Motor neuron (in vitro differentiated cells): Measurements from ENCODE around the gene SCPEP1. TPM values are rescaled to one million over a fixed set of nuclear protein-coding genes. Genes with fewer than 3 reads are reported as not detected.
"Not testable (repeated sequence)": the region's sequence is repeated elsewhere in the genome, so short reads cannot be mapped to it uniquely, and the experiment has no call there.

Source experiments
- ATAC-seq, 8 experiments: fragments of 200-7000 bp; cut with Tn5 transposase; replicated peaks in 6 of 8; 2 replicates each; pipeline ENCODE4 v1.8.0; 2021; ENCODE audit warnings: mild to moderate bottlenecking in 8 of 8, moderate library complexity in 8 of 8
- H3K27ac ChIP-seq, 2 donors: fragments of 250-450 bp; sonication (Bioruptor Pico); 2 replicates each; pipeline ENCODE4 v1.9.0; 2021; ENCODE audit warnings: antibody characterized with exemption in 2 of 2, mild to moderate bottlenecking in 2 of 2, moderate library complexity in 1 of 2
- H3K4me1 ChIP-seq, 2 donors: fragments of 250-450 bp; sonication (Bioruptor Pico); replicated peaks in 1 of 2; 2 replicates each; pipeline ENCODE4 v1.6.1; 2021; ENCODE audit warnings: antibody characterized with exemption in 2 of 2, mild to moderate bottlenecking in 2 of 2, moderate library complexity in 1 of 2
- H3K4me3 ChIP-seq, 5 donors: fragments of 250-450 bp; sonication (Bioruptor Pico); 2 replicates each; pipeline ENCODE4 v1.9.0; 2021; ENCODE audit warnings: antibody characterized with exemption in 5 of 5, mild to moderate bottlenecking in 5 of 5, moderate library complexity in 4 of 5
- WGBS, 10 experiments: fragments of 450-650 bp; shearing (Covaris generic); methylation state at CpG; one replicate each; pipeline ENCODE4 v1.0.0; 2022; 5-methylcytosine and 5-hydroxymethylcytosine counted together
- in situ Hi-C, 9 experiments: fragments of 400-800 bp; cut with MboI; loops; one replicate each; pipeline ENCODE4 v1.15.0; 2021; ENCODE audit warnings: low sequenced_read_pairs in 9 of 9, low pct_unique_long_range_greater_than_20kb in 2 of 9; ENCODE audit not compliant: unreplicated experiment in 9 of 9
- total RNA-seq, 8 experiments: library from RNA; unstranded; fragments of 300-600 nt; gene quantifications; 2 replicates each; pipeline versions ENCODE4 v1.2.3 to v1.2.4, GENCODE V29; 2022

Gene SCPEP1
- total RNA-seq, 8 experiments from 2014 or later = 6.6 to 132 (median 12.9) TPM

GRCh38 chr17:56972111-56972730 lies 5.7 kb upstream of the SCPEP1 start:
- 19 to 85% (median 51%) methylated on average over 2 to 7 of the region's 7 CpGs; no CpG with 5 or more reads in 1 of the 10 experiments for WGBS, 10 experiments
- in situ Hi-C loops = no loop called here
- ATAC-seq = no peak
- H3K27ac ChIP-seq = no peak overlapping the region
- H3K4me3 ChIP-seq = no peak overlapping the region
- H3K4me1 ChIP-seq = peaks cover 0 to 3% of the 10 kb centered on the region in 2 donors

GRCh38 chr17:56973520-56973919 lies 4.4 kb upstream of the SCPEP1 start:
- WGBS, 10 experiments = 55 to 90% (median 83%) methylated on average over 1 to 7 of the region's 7 CpGs; no CpG with 5 or more reads in 1 of the 10 experiments
- no peak for ATAC-seq
- Histone ChIP-seq H3K4me3 (no peak overlapping the region), H3K4me1 (peaks cover 0 to 3% of the 10 kb centered on the region in 2 donors), H3K27ac (no peak overlapping the region)
- in situ Hi-C loops = no loop called here

DNA sequence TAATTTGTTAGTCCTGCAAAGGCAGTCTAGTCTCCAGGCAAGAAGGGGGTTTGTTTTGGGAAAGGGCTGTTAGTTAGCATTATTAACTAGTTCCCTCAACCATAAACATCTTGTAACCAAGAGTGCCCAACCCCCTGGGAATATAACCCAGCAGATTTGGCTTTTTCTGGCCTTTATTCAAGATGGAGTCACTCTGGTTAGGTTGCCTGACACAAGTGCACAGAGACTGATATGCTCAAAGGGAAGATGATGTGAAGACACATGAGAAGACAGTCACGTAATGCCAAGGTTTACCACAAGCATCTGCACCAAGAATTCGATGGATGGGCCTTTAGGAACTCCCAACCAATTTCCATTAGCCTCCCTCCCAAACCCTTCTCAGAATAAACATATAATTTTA lies 3.9 kb upstream of the SCPEP1 start:
- ATAC-seq = no peak
- no peak overlapping the region for H3K4me3 ChIP-seq
- H3K27ac ChIP-seq = no peak overlapping the region
- in situ Hi-C loops = no loop called here
- peaks cover 3 to 4% of the 10 kb centered on the region in 2 donors for H3K4me1 ChIP-seq
- 20 to 90% (median 83%) methylated on average over 1 to 2 of the region's 2 CpGs; no CpG with 5 or more reads in 3 of the 10 experiments for WGBS, 10 experiments

DNA sequence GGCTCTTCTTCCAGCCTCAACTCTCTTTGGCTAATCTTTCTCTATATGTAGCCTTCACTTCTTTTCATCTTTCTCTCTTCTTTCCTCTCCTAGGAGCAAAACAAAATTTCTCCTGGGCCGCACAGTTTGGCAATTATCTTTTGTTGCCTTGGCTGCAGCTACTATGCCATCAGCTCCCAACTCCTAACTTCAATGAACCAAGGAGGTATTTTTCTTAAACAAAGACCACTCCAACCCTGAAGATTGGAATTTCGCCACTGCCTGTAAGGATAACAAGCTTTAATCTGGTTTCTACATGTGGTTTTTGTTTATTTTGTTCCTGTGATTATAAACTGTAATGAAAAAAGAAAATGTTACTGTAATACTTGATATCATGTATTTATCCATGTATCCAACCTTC lies 2.3 kb upstream of the SCPEP1 start:
- 56 to 100% (median 74%) methylated on average over 1 to 2 of the region's 2 CpGs for WGBS, 10 experiments
- no peak for ATAC-seq
- Histone ChIP-seq H3K4me3 (no peak overlapping the region), H3K27ac (no peak overlapping the region), H3K4me1 (peaks cover 3 to 6% of the 10 kb centered on the region in 2 donors)
- in situ Hi-C loops = no loop called here

DNA sequence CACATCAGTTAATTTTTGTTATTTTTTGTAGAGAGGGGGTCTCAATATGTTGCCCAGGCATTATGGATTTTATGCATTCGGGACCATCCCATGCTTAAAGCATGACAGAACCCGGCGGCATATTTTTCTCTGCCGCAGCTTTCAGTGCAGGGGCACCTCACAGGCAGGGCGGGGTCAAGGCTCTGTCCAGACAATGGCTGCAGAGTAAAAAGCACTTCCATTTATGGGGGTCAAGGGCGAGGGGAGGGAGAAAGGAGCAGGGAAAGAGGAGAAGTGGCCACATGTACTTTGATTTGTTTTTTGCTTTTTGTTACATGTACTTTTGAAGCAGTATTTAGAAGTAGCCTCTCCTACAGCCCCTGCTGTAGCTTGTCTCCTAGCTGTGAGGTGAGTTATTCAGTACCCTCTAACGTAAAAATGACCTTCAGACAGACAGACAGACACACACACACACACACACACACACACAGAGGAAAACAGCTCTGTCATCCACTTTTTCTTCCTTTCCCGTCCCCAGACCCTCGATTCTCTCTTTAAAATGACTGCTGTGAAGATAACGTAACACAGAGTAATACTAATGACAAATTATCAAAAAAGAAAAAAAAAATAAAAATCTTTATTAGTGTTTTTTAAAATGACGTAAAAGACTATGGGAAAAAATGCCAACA lies 856 bp upstream of the SCPEP1 start:
- no peak overlapping the region for H3K27ac ChIP-seq
- peaks cover 3 to 6% of the 10 kb centered on the region in 2 donors for H3K4me1 ChIP-seq
- H3K4me3 ChIP-seq = peak overlapping the region in 4 of 5 donors; percentile 45 to 78 (median 56)
- WGBS, 10 experiments = 0 to 83% (median 47%) methylated on average over 1 to 10 of the region's 11 CpGs
- in situ Hi-C loops = no loop called here
- ATAC-seq = peak in 2 of 8 experiments; percentile 22 to 24

GRCh38 chr17:56978441-56979090 lies 635 bp downstream of the SCPEP1 start:
- 0 to 53% (median 24%) methylated on average over 1 to 9 of the region's 11 CpGs for WGBS, 10 experiments
- ATAC-seq = peak in 6 of 8 experiments; percentile 5 to 24 (median 10)
- H3K27ac ChIP-seq = no peak overlapping the region
- H3K4me1 ChIP-seq = peaks cover 3 to 6% of the 10 kb centered on the region in 2 donors
- H3K4me3 ChIP-seq = peak overlapping the region; percentile 45 to 78 (median 51)
- in situ Hi-C loops = no loop called here

DNA sequence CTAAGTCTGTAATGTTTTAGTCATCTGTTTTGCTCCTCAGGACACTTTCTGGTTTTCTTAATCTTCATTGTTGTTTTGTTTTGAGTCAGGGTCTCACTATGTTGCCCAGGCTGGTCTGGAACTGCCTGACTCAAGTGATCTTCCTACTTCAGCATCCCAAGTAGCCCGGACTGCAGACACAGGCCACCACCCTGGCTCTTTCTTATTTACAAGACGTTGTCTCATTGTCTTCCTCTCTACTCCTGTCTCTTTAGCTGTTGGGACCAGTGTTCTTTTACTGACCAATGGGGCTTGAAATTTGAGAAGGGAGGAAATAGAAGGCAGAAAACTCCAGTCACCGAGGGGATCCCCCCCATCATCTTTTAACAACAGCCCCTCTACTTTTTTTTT lies 1.2 kb downstream of the SCPEP1 start:
- peak overlapping the region in 2 of 5 donors; percentile 51 to 78 for H3K4me3 ChIP-seq
- WGBS, 10 experiments = 0 to 60% (median 15%) methylated on average over 2 to 3 of the region's 3 CpGs; no CpG with 5 or more reads in 3 of the 10 experiments
- peaks cover 3 to 6% of the 10 kb centered on the region in 2 donors for H3K4me1 ChIP-seq
- ATAC-seq = no peak
- no peak overlapping the region for H3K27ac ChIP-seq
- in situ Hi-C loops = no loop called here

GRCh38 chr17:56980526-56980925 lies 2.6 kb downstream of the SCPEP1 start:
- in situ Hi-C loops, H3K27ac ChIP-seq, H3K4me1 ChIP-seq, ATAC-seq, H3K4me3 ChIP-seq: not testable (repeated sequence)
- 87 to 100% (median 98%) methylated on average over 1 to 12 of the region's 12 CpGs for WGBS, 10 experiments

- WGBS, 10 experiments = 86 to 100% (median 90%) methylated on average over 2 to 6 of the region's 8 CpGs; no CpG with 5 or more reads in 5 of the 10 experiments
- no peak overlapping the region for H3K4me3 ChIP-seq
- H3K4me1 ChIP-seq = peaks cover 0 to 6% of the 10 kb centered on the region in 2 donors
- H3K27ac ChIP-seq = no peak overlapping the region
- ATAC-seq = no peak
- in situ Hi-C loops = no loop called here
Observed at GRCh38 chr17:56982312-56982711, 4.4 kb downstream of the SCPEP1 start.

DNA sequence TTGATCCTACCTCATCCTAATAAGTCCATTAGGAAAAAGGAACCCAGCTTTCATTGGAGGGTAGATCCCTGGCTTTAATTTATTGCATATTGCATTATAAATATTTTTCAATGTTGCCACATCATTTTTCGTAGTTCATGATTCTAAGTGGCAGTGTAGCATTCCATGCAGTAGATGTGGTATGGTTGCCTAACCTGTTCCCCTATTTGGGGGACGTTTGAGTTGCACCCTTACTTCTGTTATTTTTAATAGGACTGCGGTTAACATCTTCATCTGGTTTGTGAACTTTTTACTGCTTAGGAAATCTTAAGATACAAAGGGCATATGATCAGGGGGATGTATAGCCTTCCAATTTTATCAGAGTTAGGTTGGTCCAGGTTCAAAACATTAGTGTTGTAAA lies 5.4 kb downstream of the SCPEP1 start:
- in situ Hi-C loops = no loop called here
- H3K4me3 ChIP-seq = no peak overlapping the region
- no peak for ATAC-seq
- H3K4me1 ChIP-seq = peaks cover 0 to 6% of the 10 kb centered on the region in 2 donors
- no peak overlapping the region for H3K27ac ChIP-seq
- 17 to 100% (median 79%) methylated on average over 1 to 3 of the region's 3 CpGs for WGBS, 10 experiments

- ATAC-seq = no peak
- Histone ChIP-seq H3K4me3 (no peak overlapping the region), H3K4me1 (no peaks in the 10 kb centered on the region), H3K27ac (no peak overlapping the region)
- 60 to 95% (median 90%) methylated on average over 1 to 10 of the region's 14 CpGs for WGBS, 10 experiments
- in situ Hi-C loops = no loop called here
Observed at GRCh38 chr17:56985371-56986162, 7.6 kb downstream of the SCPEP1 start.

DNA sequence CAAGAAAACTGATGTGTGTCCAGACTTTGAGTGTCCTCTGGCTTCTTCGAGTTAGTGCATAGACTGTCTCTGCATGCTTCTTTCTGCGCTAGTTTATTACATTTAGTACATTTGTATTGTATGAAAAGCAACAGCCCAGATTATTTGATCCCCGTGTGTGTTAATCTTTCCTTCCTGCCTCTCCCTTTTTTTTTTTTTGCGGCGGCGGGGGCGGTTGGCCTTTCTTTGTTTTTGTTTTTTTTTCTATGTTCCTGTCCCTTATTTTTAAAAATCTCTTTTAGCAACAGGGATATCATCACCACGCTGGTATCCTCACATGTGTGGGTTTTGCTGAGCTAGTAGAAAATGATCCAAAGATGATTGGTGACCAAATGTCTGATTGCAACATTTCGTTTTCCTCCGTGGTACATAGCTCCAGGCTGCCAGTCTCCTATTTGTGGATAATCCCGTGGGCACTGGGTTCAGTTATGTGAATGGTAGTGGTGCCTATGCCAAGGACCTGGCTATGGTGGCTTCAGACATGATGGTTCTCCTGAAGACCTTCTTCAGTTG lies 9.4 kb downstream of the SCPEP1 start:
- 59 to 100% (median 96%) methylated on average over 4 to 11 of the region's 11 CpGs; no CpG with 5 or more reads in 1 of the 10 experiments for WGBS, 10 experiments
- H3K4me1 ChIP-seq = no peaks in the 10 kb centered on the region
- in situ Hi-C loops = no loop called here
- H3K4me3 ChIP-seq = no peak overlapping the region
- ATAC-seq = no peak
- H3K27ac ChIP-seq = no peak overlapping the region
